Cerebellar cortex (tissue), 1 donor: ENCODE measurements around the gene RAB3C.
"Not testable (repeated sequence)": the region's sequence is repeated elsewhere in the genome, so short reads cannot be mapped to it uniquely, and the experiment has no call there.

Source experiments
- DNase-seq: peaks from one replicate; pipeline ENCODE4 v3.0.0-alpha.2; 2015; ENCODE audit warnings: low spot score

RAB3C gene

DNA sequence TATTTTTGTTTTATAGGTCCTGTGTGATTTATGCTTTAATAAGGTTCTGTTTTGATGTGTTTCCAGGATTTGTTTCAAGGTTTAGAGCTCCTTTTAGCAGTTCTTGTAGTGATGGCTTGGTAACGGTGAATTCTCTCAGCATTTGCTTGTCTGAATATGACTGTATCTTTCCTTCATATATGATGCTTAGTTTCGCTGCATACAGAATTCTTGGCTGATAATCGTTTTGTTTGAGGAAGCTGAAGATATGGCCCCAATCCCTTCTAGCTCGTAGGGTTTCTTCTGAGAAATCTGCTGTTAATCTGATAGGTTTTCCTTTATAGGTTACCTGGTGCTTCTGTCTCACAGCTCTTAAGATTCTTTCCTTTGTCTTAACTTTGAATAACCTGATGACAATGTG lies 20.0 kb downstream of the RAB3C start:
- DNase-seq = not testable (repeated sequence)

DNA sequence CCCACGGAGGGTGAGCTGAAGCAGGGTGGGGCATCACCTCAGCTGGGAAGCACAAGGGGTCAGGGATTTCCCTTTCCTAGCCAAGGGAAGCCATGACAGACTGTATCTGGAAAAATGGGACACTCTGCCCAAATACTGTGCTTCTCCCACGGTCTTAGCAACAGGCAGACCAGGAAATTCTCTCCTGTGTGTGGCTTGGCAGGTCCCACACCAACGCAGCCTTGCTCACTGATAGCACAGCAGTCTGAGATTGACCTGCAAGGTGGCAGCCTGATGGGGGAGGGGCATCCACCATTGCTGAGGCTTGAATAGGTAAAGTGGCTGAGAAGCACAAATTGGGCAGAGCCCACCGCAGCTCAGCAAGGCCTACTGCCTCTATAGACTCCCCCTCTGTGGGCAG lies 23.2 kb downstream of the RAB3C start:
- no peak for DNase-seq

DNA sequence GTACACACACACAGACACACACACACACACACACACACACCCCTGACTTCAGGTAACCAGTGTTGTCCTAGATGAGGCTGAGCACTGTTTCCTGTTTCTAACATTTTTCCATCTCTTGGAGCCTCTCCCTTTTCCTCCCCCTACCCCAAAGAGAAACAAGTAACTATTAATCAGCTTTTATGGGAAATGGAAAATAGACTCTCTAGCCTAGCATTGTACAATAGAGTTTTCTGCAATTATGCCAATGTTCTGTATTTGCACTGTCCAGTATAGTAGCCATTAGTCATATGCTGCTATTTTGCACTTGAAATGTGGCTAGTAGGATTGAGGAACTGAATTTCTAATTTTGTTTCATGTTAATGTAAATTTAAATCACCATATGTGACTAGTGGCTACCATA lies 33.1 kb downstream of the RAB3C start:
- no peak for DNase-seq

DNA sequence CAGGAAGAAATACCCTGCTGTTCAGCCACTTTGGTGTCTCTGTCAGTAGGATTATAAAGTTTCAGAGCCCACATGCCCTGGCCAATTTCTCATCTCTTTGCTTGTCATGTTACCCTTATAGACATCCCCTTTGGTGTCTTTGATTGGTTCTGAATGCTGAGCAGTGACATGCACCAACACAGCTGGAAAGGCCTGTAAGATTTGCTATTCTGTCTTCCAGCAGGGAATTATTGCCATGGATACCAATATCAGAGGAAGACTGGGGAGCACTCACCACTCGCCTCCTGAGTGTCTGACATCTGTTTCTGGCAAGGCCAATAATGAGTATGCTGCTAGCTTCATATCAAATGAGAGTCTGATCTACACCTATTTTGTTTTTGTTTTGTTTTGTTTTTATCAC lies 34.4 kb downstream of the RAB3C start:
- no peak for DNase-seq

DNA sequence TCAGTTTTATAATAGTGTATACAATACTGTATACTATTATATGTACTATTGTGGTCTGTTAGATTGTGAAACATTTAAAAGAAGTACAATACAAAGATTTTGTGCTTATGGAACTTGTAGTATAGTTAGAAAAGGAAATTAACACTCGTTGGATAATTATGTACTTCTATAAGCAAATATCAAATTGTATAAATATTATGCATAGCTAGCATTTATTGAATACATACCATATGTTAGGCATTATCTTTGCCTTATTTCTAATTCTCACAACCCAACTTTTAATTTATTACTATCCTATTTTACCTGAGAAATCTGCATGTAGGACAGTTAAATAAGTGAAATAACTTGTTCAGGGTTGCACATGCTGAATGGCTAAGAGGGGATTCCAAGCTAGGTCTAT lies 37.5 kb downstream of the RAB3C start:
- no peak for DNase-seq

DNA sequence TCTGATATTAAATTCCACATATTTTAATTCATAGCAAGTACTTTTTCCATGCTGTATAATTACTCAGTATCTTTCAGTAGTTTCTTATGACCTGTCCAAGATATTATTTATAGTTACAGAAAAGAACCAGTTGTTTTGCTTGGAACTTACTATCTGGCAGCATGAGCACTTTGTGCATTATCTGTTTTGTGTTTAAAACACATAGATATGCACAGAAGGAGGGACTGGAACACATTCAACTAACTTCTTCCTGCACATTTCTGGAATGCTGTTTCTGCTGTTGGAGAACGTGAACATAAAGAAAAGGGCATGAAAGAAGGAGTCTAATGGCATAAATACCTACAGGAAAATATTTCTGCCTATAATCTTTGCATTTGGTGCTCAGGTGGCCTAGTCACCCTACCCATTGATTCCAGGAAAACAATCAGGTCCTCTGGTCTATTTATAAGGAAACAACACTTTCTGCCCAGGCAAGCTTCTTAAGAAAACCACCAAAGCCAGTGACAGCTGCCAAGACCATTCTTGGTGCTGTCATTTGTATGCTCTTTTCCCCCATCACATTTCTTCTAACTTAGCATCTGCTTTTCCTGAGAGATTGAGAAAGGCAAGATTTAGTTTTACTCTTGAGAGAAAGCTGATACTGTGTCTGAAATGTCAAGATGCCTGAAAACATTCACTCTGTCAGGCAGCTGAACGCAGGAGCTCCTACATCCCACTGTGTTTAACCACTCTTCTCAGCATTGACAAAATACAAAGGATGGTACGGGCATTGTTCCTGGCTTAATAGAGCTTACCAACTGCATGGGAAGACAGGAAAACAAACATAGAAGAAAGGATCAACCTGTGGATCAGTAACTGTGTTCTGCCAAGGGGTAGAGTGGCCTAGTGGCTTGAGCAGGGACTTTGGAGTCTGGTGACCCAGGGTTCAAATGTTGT lies 40.3 kb downstream of the RAB3C start:
- no peak for DNase-seq

DNA sequence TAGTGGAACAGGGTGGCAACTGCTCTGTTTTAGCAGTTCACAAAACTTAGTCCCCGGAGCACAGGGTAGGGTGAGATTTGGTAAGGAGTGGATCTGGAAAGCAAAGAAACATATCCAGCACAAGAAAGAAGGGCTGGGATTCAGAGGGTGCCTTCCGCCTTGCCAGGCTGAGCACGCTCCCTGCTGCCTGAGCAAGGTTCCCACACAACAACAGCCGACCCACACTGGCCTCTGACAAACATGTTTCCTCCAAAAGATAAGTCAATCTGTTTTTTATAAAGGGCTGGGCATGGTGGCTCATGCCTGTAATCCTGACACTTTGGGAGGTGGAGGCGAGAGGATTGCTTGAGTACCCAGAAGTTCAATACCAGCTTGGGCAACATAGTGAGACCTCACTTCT lies 45.8 kb downstream of the RAB3C start:
- DNase-seq = no peak

DNA sequence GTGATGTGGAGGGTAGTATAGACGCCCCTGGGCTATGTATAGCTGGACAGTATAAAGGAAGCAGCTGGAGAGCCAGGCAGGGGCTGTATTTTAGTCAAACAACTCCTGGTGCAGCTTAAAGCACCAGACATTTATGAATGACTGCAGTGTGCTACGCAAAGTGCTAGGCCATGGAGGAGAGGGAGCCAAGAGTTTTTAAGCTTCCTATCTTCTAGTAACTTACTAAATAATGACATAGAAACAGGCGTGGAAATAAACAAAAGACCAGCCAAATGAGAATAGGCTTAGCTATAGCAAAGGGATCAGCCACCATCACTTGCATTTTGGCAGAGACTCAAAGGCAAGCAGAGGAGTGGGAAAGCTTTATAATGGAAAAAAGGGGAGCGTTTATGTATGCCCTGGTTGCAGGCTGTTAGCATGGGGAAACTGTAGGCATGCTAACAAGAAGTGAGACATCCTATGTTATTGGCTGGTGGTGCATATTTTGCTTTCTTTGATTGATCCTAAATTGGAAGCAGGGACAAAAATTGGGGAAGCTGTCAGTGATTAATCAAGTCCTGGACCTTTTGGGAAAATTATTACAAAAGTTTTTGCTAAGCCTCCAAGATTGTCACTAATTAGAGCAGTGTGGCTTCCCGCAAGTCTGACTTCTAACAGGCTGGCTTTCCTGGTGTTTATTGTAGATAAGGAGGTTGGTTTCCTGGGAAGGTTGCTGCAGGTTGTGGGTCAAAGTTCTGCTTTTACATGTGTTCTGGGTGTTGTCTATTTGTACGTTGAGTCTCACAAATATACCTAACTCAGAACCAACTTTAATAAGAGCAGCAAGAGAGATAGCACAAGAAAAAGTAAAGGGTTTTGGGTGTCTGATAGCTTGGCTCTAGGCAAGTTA lies 46.6 kb downstream of the RAB3C start:
- no peak for DNase-seq

DNA sequence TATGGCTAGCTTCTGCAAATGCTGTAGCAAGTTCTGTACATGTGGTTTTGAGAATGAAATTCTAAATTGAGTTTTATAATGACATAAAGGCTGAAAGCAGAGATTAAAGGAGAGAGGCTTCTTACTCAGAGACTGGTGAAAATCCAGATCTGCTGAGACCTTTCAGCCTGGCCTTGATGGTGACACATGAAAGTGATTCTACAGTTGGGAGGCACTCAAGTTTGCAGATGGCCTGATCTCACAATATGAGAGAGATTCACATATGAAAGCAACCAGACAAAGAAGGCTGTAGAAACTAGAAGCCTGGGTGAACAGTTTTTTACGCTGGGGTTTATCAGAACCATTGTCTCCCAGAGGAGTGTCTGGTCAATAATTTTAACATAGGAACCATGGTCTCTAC lies 49.0 kb downstream of the RAB3C start:
- DNase-seq = no peak

DNA sequence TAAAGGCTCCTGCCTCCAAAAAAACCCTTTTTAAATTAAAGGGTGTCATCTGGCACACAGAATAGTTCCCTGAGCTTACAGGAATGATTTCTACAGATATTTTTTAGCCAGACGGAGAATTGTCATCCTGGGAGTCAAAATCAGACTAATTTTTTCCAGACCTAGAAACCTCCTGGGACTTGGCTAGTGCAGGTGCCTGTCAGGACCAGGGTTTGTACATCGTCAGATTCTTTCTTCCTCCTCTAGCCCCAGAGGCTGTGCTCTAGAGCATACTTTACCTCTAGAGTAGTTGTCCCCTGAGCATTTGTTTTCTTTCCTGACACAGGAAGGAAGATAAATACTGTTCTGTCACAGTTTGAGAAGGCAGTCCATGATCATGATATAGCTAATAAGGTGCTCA lies 52.5 kb downstream of the RAB3C start:
- DNase-seq = no peak

DNA sequence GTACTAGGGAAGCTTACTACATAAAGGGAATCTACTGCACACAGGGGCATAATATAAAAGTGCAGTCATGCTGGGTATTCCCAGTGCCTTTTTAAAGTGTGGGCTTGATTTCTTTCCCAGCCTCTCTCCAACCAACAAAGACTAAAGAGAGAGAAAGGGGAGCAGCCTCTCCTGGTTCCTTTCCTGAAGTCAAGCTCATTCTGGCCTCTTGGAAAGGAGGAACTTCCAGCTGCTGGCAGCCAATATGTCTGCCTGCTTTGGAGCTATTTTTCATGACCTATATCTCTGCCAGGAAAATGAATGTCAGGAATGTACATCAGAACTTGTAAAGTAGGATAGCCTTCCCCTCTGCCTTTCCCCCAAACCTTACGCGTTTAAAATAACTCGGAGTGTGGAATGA lies 57.1 kb downstream of the RAB3C start:
- DNase-seq = no peak

DNA sequence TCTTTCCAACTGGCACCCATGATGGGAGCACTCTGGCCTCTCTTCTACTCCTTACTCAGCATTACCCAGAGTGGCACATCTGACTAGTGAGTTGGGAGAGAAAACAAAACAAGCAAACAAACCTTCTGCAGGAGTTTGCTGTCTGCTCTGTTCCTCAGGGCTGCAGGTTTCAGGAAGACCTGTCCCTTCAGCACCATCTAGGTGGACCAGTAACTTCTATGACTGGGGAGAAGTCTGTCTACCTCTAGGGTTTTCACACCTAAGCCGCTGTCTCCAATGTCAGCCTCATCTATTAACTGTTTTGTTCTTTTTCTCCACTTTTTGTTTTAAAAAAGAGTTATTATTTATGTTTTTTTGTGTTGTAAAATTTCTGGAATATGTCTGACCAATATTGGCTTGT lies 58.7 kb downstream of the RAB3C start:
- no peak for DNase-seq

DNA sequence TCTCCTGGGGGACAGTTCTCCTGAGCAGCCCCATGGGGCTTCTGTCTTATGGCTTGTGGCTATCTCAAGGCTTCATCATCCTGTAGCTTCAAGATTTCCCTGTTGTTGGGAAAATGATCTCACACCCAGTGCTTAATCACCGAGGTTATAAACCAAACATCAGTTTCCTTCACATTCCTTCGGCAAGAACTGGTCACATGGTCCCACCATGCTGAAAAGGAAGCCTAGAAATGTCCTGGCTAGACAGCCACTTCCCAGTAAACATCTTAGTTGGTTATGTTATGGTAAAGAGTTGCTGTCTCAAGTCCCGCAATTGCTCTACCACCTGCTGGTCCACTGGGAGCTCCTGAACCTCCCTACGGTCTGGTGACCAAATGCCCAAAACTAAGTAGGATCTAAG lies 66.0 kb downstream of the RAB3C start:
- DNase-seq = no peak

DNA sequence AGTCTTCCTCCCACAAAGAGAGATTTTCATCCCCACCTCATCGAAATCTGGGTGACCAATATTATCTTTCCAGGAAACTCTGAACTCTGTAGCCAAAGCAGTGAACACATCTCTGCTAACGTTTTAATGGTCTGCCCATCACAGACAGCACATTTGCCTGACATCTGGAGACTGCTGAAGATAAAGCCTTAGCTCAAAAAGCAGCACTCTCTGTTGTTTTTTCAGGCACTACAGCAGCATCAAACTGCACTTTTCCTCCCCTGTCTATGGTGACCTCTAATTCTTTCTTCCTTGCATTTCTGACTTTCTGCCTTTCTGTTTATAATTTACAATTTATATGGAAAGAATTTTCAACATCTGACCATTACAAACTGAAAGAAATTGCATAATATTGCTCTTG lies 66.8 kb downstream of the RAB3C start:
- no peak for DNase-seq

DNA sequence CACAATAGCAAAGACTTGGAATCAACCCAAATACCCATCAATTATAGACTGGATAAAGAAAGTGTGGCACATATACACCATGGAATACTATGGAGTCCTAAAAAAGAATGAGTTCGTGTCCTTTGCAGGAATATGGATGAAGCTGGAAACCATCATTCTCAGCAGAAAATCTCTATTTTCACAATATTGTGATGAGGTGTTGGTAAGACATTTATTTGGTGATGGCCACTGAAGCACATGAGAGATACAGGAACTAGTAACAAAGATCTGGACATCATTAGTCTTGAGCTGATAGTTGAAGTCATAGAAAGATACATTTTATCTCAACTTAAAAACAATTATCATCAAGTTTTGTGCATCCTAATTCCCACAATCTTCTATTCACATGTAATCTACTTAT lies 70.6 kb downstream of the RAB3C start:
- DNase-seq = no peak

DNA sequence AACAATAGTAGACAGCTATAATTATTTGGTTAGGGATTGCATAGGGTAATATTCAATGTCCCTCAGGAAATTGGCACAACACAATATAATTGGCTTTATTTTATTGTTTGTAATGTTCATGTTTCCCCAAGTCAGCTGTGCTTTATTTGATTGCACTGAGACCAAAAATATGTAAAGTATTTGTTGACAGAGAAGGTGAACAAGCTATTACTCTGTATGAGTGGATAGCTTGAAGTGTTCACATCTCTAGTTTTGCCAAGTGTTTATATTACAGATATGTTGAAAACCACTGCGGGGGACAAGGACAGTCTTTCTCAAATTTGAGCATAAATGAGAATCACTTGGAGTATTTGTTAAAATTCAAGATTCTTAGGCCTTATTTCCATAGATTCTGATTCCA lies 83.3 kb downstream of the RAB3C start:
- DNase-seq = no peak

DNA sequence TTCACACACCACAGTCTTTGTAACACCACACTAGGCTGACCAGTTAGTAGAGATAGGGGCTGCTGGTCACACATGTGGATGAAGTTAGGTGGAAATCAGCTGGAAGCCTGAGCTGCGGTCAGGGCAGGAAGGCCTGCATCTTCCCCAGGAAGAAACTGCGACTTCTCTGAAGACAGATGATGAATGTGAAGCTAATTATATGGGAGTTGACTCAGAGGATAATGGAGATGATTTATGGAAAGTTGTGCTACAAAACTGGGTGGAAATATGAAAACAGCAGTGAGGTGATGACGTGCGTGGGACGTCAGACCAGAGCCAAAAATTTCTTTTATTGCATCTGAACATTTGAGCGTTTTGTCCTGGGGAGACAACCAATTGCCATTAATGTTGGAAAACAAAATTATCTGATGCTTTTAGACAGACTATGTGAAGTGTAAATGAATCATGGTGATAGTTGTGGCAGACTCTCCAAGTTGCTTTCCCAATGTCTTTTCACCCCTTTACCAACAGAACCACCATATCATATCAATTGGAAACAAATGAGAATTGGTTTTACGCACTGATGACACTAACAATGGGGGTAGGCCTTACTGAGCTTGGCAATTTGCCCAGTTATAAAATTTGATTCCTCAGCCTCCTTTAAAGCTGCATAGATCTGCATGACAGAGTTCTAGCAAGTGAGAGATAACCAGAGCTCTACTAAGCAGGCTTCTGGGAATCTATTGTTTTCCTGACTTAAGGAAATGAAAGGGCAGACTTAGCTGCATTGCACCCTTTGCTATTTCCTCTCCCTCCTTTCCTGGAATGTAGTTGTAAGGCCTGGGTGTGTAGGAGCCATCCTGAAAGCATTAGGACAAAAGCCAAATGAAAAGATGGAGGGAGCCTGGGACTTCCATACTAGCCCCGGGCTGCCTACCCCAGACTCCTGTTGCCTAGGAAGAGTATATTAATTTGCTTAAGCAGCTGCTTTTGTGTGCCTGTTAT lies 84.0 kb downstream of the RAB3C start:
- DNase-seq = no peak

DNA sequence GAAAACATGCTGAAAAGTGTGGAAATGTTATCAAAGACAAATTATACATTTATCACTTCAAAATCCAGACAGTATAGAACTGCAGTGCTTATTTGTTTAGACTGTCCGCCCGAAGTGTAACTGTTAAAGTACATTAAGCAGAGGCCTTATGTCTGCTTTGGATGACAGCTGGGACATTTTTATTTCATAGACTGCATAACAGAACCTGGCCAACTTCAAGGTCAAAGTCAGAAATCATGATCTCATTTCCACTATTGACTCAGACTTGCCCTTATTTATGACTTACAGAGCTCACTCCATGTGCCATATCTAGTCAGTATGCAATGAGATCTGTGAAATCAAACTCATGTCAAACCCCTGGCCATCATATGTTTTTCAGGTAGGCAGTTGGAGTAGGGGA lies 87.7 kb downstream of the RAB3C start:
- DNase-seq = no peak

DNA sequence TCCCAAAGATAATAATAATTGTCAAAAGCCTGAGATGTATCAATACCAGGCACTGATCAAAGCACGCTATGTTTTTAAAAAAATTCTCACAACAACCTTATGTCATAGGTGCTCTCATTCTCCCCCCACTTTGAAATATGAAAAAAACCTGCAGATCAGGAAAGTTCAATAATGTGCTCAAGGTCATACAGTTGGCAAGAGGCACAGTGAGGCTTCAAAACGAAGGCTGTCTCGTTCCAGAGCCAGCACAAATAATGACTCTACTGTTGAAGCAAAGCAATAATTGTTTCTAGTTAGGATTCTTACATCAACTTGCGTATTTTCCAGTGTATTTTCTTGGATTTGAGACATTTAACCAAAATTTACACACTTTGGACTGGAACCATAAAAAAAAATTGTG lies 88.3 kb downstream of the RAB3C start:
- no peak for DNase-seq

DNA sequence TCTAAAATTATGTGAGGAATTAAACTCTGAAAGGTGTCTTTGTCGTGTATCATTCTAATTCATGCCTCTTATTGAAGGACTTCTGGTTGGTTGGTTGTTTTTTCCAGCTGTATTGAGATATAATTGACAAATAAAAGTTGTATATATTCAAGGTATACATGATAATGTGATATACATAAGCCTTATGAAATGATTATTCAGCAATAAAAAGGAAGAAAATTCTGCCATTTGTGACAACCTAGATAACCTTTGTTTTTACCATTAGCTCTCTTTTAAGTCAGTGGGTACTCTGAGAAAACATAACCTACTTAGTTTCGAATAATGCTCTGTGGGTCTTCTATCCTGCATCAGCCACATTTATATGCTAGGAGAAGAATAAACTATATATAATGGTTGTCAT lies 89.6 kb downstream of the RAB3C start:
- no peak for DNase-seq

DNA sequence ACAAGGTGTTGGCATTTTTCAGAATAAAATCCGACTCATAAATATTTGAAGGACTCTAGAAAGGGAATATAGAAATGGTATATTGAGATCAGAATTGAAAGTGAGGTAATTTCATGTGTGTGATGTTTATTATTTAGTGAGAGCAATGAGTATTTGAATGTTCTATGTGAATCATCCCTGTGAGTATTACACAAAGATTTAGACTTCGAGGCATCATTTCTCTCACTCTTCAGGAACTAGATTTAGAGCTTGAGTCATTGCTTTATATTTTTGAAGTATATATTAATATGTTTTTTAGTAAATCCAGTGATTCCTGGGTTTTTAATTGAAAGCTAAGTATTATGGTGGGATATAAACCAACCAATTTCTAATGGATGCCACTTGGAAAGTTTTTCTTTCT lies 91.2 kb downstream of the RAB3C start:
- no peak for DNase-seq

DNA sequence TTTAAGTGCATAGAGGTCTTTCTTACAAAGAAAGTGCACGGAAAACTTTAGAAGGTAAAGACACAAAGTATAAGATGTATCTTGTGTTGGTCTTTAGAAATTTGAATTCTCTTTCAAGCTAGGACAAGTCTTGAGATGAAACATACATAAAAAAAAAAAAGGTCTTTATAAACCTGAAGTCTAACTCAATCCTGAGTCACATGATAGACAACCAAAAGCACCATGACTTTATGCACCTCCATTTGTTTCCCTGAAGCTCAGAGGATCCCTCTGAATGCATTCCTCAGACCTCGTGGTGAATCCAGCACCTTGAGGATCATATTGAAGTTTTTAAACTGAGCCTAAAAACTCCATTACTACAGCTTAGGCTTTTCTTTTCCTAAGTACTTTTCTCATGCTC lies 91.8 kb downstream of the RAB3C start:
- no peak for DNase-seq
